ENCODE measurements around the gene SCAANT1. TPM values are rescaled to one million over a fixed set of nuclear protein-coding genes. Genes with fewer than 3 reads are reported as not detected.

The SCAANT1 gene
- total and polyA plus RNA-seq, 2 of the 8 experiments (the other 6 are each of a cell fraction or from before 2014, with no cell fraction given): not detected

GRCh38 chr3:63872135-63872924, 39.9 kb downstream of the SCAANT1 start:
- Histone ChIP-seq H2BK20ac (ENCODE audit: low read length) (no peak overlapping the region), H3K23me2 (ENCODE audit: low read depth, low read length) (no peaks in the 10 kb centered on the region), H3K23ac (ENCODE audit: insufficient read length) (no peak overlapping the region), H3K9me3 (ENCODE audit: insufficient read depth in 2 of 2, low read depth in 1 of 2, low read length in 1 of 2) (no peaks in the 10 kb centered on the region), H3K9ac (replicated peaks in 1 of 4; ENCODE audit: extremely low read depth in 1 of 4, low read depth in 3 of 4, low read length in 3 of 4) (no peak overlapping the region), H4K91ac (replicated peaks; ENCODE audit: insufficient read length, low read length) (no peak overlapping the region), H3K27ac (ENCODE audit: low read depth, low read length) (no peak overlapping the region), H3K79me2 (ENCODE audit: control insufficient read depth in 1 of 2, insufficient read depth in 2 of 2, low read length in 2 of 2) (peaks cover 0 to 65% of the 10 kb centered on the region in 2 experiments; a peak in 2 of 4 replicates), H2BK12ac (ENCODE audit: low read depth, low read length) (no peak overlapping the region), H2AFZ (ENCODE audit: low read length) (no peak overlapping the region), H4K20me1 (replicated peaks in 1 of 2; ENCODE audit: control insufficient read depth in 1 of 2, insufficient read depth in 2 of 2, low read length in 2 of 2) (no peaks in the 10 kb centered on the region), H3K4ac (replicated peaks; ENCODE audit: insufficient read length, low read depth, low read length) (no peak overlapping the region), H3K4me3 (ENCODE audit: extremely low read depth in 1 of 4, insufficient read depth in 2 of 4, low read depth in 3 of 4, low read length in 4 of 4) (no peak overlapping the region), H2AK5ac (ENCODE audit: low read depth, low read length) (no peak overlapping the region), H3K18ac (ENCODE audit: extremely low read depth, low read length) (no peak overlapping the region), H4K8ac (ENCODE audit: extremely low read depth, insufficient read depth, low read length) (no peak overlapping the region), H3K4me1 (replicated peaks in 1 of 4; ENCODE audit: control insufficient read depth in 3 of 4, insufficient read depth in 4 of 4, low read length in 3 of 4) (peaks cover 0 to 4% (median 3%) of the 10 kb centered on the region in 4 experiments; a peak in 4 of 7 replicates), H3K36me3 (ENCODE audit: control insufficient read depth in 2 of 4, insufficient read depth in 4 of 4, low read length in 3 of 4) (no peaks in the 10 kb centered on the region), H3K56ac (replicated peaks; ENCODE audit: insufficient read length, low read depth, low read length) (no peak overlapping the region), H3K27me3 (replicated peaks in 1 of 4; ENCODE audit: control insufficient read depth in 3 of 4, extremely low read depth in 1 of 4, insufficient read depth in 3 of 4, low read length in 3 of 4) (no peaks in the 10 kb centered on the region), H2BK120ac (replicated peaks; ENCODE audit: low read depth, low read length) (no peak overlapping the region), H3K4me2 (ENCODE audit: insufficient read depth in 1 of 2, low read depth in 2 of 2, low read length in 2 of 2) (no peak overlapping the region), H3K79me1 (ENCODE audit: low read depth, low read length) (no peaks in the 10 kb centered on the region; the same call in 1 of the 2 replicates), H4K5ac (ENCODE audit: insufficient read length, low read depth, low read length) (no peak overlapping the region), H2BK15ac (ENCODE audit: low read length) (no peak overlapping the region), H2BK5ac (ENCODE audit: low read depth, low read length) (no peak overlapping the region), H3K14ac (ENCODE audit: insufficient read length) (no peak overlapping the region)
- FAIRE-seq (no peak), DNase-seq (ENCODE audit: low read depth in 1 of 2, low spot score in 2 of 2) (no peak)
- CTCF ChIA-PET (ENCODE audit: partially characterized antibody): interaction anchor here (0.9 kb wide), 1 partner anchor 123 kb away, joined by 4 read pairs; no protein-coding TSS in a partner anchor
- POLR2A ChIA-PET (ENCODE audit: partially characterized antibody): interaction anchor here (1.4 kb wide), 1 partner anchor 13 kb away, joined by 7 read pairs; no protein-coding TSS in a partner anchor
- WGBS, 2 experiments (ENCODE audit: extremely low coverage in 1 of 2, insufficient coverage in 1 of 2, insufficient read length in 1 of 2, insufficient replicate concordance in 2 of 2, low coverage in 1 of 2, low lambda C conversion rate in 2 of 2, missing lambda C conversion rate in 1 of 2): 89% methylated on average over 2 of the region's 2 CpGs; no CpG with 5 or more reads in 1 of the 2 experiments
- no peak for TF ChIP-seq SIX5 (IDR thresholded peaks at IDR 0.05; ENCODE audit: low read depth, low read length)
- TF ChIP-seq CTBP2 (IDR thresholded peaks at IDR 0.05; ENCODE audit: borderline replicate concordance, insufficient read depth, insufficient read length, low read length): no peak
- TF ChIP-seq GABPA (IDR thresholded peaks at IDR 0.05; ENCODE audit: borderline replicate concordance, insufficient read depth, low read length): no peak
- no peak for TF ChIP-seq EGR1 (IDR thresholded peaks at IDR 0.05; ENCODE audit: borderline replicate concordance, low read depth, low read length)
- TF ChIP-seq CREB1 (IDR thresholded peaks at IDR 0.05): no peak
- TF ChIP-seq CTCF (IDR thresholded peaks at IDR 0.05; ENCODE audit: control extremely low read depth in 1 of 3, insufficient read depth in 1 of 3, low read depth in 1 of 3, low read length in 3 of 3): no peak
- no peak for TF ChIP-seq SP4 (IDR thresholded peaks at IDR 0.05; ENCODE audit: low read length)
- TF ChIP-seq KDM5A (IDR thresholded peaks at IDR 0.05; ENCODE audit: low read length): no peak
- TF ChIP-seq E2F6 (IDR thresholded peaks at IDR 0.05): no peak
